PC-9 (cell line): Measurements from ENCODE around the gene MXRA8.

Source experiments
- EZH2 ChIP-seq: fragments of 200-600 bp; sonication (generic); IDR thresholded peaks from 2 replicates; pipeline ENCODE4 v1.8.0; 2017; ENCODE audit warnings: antibody characterized with exemption, low read depth
- TF ChIP-seq, protein P1 (sequence below): fragments of 200-600 bp; sonication (generic); conservative IDR thresholded peaks from 2 replicates; pipeline ENCODE4 v1.6.1; 2017; ENCODE audit warnings: mixed run types, antibody characterized with exemption, mild to moderate bottlenecking, moderate library complexity

GRCh38 chr1:1327291-1327690, 31.1 kb downstream of the MXRA8 start:
- TF ChIP-seq EZH2, result no peak
- TF ChIP-seq, protein P1, sequence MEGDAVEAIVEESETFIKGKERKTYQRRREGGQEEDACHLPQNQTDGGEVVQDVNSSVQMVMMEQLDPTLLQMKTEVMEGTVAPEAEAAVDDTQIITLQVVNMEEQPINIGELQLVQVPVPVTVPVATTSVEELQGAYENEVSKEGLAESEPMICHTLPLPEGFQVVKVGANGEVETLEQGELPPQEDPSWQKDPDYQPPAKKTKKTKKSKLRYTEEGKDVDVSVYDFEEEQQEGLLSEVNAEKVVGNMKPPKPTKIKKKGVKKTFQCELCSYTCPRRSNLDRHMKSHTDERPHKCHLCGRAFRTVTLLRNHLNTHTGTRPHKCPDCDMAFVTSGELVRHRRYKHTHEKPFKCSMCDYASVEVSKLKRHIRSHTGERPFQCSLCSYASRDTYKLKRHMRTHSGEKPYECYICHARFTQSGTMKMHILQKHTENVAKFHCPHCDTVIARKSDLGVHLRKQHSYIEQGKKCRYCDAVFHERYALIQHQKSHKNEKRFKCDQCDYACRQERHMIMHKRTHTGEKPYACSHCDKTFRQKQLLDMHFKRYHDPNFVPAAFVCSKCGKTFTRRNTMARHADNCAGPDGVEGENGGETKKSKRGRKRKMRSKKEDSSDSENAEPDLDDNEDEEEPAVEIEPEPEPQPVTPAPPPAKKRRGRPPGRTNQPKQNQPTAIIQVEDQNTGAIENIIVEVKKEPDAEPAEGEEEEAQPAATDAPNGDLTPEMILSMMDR, result no peak
